GM19455 (cell line): ENCODE data around the gene RPL27A.

Experiments used
- ATAC-seq: cut with Tn5 transposase; IDR thresholded peaks from one replicate; pipeline ENCODE4 v1.9.1; 2021; ENCODE audit not compliant: unreplicated experiment

Gene RPL27A

DNA sequence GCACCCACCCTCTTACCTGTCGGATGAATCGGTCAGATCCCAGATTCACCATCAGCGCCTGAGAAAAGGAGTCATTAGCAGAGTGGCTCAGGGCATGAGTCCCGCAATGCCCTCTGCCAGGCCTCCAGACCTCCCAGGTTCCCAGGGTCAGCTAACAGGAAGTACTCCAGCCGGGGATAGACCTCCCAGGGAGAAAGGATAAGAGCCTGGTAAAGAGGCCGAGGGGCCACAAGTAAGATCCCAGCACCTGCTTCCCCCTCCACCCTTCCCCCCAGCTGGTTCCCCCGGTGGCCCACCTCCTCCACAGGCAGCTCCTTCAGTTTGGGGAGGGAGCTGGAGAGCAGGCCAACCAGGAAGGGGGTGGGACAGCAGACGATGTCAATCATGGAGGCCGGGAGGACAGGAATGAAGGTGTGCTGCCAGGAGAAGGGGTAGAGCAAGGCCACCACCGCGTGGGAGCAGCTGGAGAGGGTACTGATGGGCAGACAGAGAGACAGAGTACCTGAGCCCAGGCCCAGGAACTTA lies 16.4 kb downstream of the RPL27A start:
- ATAC-seq = no peak

DNA sequence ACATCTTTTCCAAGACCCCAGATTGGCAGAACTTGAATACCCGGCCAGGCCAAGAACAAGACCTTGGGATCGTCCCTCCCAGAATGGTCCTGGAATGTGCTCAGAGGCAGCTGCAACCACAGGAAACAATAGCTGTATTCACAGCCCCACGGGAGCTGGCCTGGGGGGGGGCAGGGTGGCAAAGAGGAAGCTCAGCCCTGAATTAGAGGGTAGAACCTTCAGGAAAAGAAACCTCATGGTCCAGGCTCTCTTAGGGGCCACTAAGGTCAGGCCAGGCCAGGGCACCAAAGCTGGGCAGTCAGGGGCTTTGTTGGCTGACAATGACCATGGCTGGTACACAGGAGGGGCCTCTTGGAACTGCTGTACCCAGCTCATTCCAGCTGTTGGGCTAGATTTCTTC lies 17.3 kb downstream of the RPL27A start:
- no peak for ATAC-seq

DNA sequence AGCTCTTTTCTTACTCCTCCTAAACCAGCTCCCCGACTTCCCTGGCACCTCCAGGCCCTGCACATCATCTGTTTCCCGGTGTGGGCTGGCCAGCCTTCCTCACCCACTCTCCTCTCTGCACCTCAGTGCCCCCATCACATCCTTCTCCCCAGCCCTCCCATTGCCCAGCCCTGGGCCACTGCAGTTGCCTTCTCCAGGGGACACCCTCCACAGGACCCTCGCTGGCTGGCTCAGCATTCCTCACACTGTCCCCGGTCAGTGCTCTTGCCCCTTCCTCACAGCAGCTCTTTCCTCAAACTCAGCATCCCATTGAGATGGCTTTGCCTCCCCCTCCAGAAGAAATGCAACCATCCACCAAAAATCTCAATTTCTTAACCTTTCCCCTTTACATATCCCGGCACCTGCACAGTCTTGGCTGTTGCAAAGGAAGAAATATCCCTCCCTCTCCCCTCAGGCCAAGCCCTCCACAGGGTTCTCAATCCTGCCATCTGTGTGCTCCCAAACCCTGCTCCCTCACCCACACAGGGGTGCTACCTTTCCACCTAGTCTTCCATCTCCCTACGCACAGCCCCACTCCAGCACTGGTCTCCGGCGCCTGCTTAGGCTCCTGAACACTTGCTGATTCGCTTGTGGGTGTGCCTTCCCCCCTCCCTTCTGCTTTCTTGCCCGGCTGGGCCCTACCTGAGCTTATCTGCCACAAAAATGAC lies 19.5 kb downstream of the RPL27A start:
- ATAC-seq = no peak

DNA sequence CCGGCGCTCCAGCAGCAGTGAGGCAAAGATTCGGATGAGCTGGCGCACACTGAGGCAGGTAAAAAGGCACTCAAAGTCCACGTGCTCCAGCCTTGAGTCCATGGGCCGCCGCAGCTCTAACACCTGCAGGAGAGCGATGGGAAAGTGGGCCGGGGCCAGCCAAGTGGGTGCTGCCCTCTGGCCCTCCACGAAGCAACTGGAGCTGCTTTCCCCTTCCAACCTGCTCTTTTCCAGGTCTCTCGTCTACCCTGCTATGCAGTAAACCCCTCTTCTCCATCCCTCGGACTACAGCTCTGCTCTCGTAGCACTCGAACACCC lies 20.0 kb downstream of the RPL27A start:
- ATAC-seq = no peak

DNA sequence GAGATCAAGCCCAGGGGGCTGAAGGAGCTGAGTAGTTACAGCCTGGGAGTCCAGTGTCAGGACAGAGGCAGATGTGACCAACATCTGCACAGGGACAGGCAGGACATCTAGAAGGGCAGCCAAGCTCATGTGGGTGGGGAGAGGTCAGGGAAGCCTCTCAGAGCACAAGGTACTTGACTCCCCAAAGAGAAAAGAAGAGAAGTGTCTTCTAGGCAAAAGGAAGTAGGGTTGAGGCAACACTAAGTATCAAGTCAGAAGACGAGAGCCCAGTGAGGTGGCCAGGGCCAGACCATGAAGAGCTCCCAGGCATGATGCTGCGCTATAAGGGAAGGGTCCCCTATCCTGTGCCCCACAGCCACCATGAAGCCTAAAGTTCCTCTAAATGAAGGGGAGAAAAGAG lies 21.5 kb downstream of the RPL27A start:
- no peak for ATAC-seq

DNA sequence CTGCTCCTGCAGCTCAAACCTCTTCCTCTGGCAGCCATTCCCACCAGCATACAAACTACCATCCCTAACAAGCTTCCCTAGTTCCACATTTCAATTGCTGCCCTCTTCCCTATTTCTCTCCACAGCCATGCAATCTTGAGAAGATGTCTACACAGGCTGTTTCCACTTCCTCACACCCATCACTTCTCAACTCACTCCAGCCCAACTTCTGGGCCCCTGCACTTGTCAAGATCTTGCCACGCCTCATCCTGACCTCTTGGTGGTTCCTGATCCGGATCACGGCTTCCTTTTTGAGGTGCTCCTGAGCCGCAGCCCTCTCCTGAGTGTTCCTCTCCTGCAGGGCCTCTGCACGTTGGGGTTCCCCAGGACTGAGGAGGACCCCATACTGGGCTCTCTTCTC lies 22.6 kb downstream of the RPL27A start:
- no peak for ATAC-seq

DNA sequence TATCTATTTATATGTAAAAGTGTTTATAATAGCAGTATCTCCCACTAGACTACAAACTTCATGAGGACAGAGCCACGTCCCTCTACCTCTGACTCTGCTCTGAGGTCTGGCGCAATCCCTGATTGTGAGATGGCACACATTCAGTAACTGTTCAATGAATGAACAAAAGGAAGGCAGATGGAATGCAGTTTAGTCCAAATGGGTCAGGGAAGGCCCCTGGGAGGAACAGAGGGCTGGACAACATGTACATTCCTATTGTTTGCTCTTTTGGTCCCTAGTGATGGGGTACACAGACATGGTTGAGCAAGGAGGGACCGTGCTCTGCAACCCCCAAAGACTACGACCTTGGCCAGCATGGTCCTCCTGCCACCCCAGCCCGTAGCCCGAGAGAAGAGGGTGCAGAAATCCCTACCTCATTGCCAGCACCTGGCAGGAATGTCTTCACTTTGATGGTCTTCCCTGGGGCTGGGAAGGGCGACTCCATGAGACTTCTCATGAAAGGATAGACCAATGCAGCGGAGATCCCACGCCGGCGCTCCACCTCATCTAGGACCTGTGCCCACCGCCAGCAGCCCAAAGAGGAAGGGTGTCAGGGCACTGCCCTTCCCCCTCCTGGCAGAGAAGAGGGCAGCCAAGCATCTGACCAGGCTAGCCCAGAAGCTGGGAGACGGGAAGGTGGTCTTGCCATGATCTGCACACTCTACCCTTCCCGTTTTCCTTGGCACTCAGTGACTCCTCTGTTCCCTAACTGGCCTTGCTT lies 24.3 kb downstream of the RPL27A start:
- ATAC-seq = no peak

DNA sequence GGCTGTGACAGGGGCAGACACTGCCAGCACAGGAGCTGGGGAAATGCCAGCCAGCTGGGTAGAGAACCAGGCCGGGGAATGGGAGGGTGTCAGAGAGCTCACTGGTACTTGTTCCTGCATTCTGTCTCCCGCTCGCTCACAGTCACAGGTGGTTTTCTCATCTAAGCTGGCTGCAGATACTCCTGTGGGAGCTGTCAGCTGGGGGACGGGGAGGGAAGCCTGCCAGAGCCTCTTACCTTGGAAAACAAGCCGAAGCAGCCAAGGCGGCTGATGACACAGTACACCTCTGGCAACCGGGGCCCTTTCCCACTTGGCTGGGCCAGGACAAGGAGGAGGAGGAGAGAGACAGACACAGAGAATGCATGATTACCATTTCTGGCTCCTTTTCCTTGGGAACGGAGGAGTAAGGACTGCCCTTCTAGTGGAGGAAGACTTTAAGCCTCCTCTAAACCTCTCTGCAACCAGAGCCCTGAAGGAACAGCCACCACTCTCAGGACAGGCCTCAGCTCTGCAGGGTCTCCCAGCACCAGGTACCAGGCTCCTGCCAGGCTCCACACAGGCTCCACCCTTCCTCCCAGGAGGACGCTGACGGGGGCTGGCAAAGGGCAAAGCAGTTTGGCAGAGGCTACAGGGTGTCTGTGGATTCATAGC lies 25.1 kb downstream of the RPL27A start:
- ATAC-seq = no peak

DNA sequence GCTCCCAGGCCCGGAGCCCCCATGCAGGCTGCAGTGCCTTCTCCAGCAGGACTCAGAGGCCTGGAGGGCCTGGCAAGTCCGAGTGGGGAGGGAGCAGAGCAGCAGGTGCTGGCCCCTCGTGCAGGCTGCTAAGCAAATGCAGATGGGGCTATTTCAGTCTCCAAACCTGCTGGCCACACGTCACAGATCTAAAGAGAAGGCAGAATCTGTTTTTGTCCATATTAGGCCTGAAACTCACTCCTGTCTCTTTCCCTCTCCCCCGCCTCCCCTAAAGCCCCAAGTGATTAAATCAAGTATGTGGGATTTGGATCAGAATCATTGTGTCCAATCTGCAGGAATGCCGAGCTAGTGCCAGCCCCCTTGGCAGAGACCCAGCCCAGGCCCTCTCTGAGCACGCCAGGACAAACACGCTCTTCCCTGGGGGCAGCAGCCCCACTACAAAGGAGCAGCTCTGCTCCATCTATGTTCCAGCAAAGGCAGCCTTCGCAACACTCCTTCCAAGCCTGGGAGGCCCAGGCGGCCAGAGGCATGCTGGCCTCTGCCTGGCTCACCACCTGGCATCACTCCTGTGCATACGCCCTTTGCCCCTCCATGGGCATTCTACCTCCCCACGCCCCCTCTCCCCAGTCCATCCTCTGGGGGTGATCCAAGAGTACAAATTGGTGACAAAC lies 26.5 kb downstream of the RPL27A start:
- no peak for ATAC-seq

DNA sequence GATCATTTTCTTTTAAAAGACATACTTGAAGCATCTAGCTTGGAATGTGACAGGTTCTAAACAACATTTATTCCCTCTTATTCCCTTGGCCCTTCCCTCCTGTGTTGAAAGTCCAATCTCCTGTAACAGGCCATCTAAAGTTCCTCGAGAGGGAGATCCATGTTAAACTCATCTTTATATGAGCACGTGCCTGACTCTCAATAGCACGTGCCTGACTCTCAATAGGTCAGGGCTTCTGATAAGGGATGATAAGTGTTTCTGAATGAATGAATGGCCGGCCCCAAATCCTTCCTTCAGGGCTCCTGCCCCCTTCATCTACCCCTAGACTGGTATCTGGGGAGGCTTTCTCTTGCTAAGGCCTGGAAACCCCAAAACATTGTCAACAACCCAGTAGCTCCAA lies 27.2 kb downstream of the RPL27A start:
- no peak for ATAC-seq

DNA sequence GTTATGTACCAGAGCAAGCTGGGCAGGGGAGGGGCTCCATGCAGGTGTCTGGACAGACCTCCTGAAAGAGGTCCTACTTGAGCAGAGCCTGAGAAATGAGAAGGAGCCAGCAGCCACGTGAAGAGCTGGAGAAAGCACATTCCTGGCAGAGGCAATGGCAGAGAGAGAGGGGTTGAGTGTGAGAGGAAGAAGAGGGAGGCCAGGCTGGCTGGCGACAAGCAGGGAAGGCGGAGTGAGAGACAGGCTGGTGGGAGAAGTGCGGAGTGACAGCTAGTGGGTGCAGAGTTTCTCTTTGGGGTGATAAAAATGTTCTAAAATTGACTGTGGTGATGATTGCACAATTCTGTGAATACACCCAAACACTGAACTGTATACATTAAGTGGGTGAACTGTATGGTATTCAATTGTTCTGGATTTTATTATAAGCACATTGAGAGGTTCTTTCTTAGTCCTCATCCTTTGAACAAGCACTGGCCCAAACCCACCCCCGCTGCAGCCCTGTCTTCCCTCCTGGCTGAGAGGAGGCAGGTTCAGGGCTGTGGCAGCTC lies 29.4 kb downstream of the RPL27A start:
- ATAC-seq = no peak

DNA sequence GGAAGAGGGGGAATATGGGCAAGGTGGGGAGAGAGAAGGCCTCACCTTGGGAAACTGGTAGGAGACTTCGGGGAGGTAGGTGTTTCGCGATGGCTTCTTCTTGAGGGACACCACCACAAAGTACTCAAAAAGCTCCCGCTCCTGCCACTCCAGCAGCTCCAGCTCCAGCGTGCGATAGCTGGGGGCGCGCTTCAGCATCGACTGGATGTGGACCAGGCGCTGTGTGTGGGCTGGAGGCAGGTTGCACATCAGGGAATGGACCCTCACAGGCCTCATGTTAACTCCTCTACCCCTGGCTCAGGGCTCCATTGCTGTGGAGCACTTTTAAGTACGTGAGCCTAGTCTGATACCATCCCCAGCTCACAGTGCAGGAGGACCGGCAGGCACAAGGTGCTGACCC lies 29.9 kb downstream of the RPL27A start:
- no peak for ATAC-seq

DNA sequence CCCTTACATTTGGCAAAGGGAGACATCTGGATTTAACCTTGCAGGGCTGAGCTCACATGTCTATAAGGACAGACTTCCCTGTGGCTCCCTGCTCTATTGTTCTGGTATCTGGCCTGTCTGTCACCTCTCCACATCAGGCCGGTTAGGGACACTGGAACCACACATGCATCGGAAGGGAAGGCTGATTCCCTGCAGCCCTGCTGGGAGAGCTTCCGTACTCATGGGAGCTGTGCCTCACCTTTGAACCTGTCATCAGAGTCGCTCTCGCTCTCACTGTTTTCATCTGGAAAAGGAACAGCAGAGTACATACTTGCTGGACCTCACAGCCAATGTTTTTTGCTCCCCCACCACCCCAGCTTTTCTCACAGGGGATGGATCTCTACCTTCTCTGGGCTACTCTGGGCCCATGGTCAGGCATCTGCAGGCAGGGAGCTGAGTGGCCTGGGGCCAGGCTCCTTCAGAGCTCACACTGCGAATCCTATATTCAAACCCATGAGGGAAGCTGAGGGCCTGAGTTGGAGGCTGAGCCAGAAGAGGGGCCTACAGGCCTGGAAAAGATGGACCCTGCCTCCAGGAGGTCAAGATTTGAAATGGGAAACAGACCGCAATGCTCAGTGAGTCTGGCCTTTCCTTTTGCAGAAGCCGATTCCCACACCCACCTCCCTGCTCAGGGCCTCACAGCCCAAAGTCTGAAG lies 31.3 kb downstream of the RPL27A start:
- ATAC-seq = no peak

DNA sequence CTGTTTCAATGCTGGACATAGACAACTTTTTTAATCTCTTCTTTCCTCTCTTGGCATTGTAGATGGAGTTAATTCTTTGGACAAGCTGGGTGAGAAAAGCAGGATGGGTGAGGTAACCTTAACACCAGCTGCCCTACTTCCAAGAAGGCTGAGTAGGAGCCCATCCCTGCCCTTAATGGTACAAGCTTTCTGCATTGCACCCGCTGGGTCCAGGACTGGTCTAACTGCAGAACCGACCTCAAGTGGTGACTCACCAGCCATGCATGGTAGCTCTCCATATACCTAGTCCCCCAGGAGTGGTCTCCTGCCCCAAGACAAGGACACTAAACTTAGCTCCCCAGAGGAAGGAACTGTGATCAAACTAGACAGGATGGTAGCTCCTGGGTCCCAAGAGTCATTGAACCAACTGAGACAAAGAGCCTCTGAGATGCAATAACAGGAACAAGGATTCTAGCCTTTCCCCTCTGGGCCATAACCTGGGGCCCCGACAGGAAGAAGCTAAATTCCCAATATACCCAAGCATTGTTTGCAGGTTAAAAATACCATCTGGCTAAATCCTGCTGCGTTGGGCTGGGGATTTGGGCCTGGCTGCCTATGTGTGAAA lies 32.1 kb downstream of the RPL27A start:
- no peak for ATAC-seq

DNA sequence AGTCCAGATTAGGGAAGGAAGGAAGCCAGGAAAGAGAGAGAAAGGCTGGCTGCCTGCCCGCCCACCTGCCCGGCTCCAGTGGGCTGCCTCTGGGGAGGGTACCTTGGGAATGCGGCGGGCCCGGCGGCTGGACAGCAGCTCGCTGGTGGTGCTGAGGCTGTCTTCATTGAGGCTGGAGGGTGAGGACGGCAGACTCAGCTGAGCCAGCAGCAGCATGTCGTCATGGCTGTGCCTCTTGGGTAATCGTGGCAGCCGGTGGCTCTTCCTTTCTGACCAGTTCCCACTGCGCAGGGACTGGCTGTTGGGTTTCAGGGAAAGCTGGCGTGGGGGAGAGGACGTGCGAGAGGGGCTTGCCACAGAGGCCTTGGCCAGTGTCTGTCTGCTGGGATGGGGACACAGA lies 32.9 kb downstream of the RPL27A start:
- ATAC-seq = no peak

DNA sequence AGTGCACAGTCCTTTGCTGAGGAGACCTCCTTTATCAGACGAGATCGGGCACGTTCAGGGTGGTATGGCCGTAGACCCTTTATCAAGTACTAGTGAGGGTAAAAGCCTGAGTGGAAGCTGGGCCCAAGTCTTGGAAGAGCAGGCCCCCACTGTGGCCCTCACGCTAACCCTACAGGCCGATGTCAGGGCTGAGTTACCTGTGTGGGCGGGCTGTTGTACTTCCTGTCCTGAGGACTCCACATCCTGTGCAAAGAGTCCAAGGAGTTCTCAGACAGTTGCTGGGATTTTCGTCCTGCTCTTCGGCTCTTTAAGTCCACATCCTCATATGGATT lies 34.9 kb downstream of the RPL27A start:
- ATAC-seq = no peak

DNA sequence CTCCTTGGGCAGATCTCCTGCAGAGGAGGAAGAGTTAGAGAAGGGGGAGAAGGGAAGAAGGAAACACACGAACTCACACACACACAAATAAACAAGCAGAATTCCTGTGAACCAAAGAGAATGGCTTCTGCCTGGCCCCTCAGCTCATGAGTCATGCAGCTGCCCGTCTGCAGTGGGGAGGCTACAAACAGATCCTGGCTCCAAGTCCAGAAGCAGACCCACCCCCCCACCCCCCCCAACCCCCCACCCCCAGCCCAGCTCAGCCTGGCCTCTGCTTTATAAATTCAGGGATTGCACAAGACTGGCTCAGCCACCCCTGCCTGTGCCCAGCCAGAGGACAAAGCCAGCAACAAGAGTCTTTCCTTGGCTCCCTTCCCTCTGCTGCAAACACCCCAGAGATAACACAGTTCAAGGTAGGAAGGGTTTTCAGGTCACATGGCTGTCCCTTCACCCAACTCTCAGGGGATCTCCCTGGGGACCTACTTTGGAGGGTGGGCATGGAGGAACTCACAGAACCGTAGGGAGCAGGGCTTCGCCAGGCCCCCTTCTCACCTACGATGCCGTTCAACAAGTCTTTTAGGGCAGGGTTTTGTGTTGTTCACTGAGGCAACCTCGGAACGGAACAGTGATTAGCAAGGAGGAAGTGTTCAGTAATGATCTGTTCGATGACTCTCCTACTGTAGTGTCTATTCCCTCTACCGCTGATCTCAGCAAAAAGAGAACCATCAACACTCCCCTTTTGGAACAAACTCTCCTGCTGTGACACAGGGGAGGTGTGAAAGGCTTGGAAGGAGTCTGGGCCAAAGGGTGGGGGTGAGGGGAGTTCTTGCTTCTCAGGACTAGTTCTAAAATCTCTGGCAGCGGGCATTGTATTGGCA lies 35.5 kb downstream of the RPL27A start:
- ATAC-seq = no peak

DNA sequence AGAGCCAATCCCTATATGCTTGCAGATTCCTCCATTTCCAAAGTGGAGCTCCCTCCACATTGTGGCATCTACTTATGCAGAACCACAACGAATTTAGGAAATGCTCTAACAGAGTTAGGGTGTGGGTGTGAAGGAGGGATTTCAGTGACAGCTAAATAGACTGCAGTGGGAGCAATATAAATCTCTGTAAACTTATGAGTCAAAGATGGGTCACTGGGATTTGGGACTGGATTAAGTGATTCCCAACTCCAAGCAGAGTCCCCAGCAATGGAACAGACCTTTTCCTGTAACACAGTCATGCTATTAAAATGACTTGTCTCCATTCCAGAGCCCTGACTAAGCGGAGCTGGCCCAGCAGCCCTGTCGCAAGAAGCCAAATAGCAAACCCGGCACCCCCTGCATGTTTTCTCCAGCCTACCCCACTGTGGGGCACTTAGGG lies 36.6 kb downstream of the RPL27A start:
- no peak for ATAC-seq

DNA sequence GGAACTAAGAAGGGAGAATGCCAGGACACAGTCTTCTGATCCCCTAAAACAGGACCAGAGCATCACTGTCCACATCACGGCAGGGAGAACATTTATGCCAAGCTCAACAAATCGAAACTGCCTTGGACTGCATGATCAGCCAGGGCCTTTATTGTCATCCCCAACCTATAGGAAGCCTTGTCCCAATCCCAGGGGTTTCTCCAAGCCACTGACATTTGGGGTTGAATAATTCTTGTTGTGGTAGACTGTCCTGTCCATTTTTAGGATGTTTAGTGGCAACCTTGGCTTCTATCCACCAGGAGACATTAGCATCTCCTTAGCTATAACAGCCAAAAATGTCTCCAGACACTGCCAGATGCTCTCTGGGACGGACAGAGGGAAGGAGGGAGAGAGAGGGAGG lies 37.1 kb downstream of the RPL27A start:
- no peak for ATAC-seq
